OCI-LY3 (cell line): ENCODE results near the gene CAMK1D.

Experiments used
- H2AFZ ChIP-seq: fragments of 200-600, 300-600 bp; shearing (Covaris generic); 2 replicates; pipeline ENCODE4 v1.6.0; 2014; ENCODE audit warnings: antibody characterized with exemption, low read depth, low read length
- H3K27ac ChIP-seq: fragments of 200-600, 300-600 bp; sonication (generic); 2 replicates; pipeline ENCODE4 v1.5.1; 2014; ENCODE audit warnings: mild to moderate bottlenecking, low read length, moderate library complexity, mixed read lengths
- H3K27me3 ChIP-seq: fragments of 200-600, 300-600 bp; sonication (generic); 2 replicates; pipeline ENCODE4 v1.6.1; 2014; ENCODE audit warnings: low read depth, low read length, mixed read lengths
- H3K36me3 ChIP-seq: fragments of 200-600, 300-600 bp; sonication (generic); replicated peaks from 2 replicates; pipeline ENCODE3; 2014; ENCODE audit warnings: low read depth, low read length, mixed read lengths
- H3K4me1 ChIP-seq: fragments of 300-600, 200-600 bp; sonication (generic); 2 replicates; pipeline ENCODE4 v1.6.1; 2014; ENCODE audit warnings: low read length, mixed read lengths
- H3K4me2 ChIP-seq: fragments of 200-600, 300-600 bp; sonication (generic); 2 replicates; pipeline ENCODE4 v1.6.1; 2014; ENCODE audit warnings: low read length, mixed read lengths
- H3K4me3 ChIP-seq: fragments of 300-600, 200-600 bp; sonication (generic); 2 replicates; pipeline ENCODE4 v1.5.1; 2014; ENCODE audit warnings: antibody characterized with exemption, mild to moderate bottlenecking, low read length, moderate library complexity
- H3K79me2 ChIP-seq: fragments of 300-600, 200-600 bp; shearing (Covaris generic); 2 replicates; pipeline ENCODE4 v1.6.1; 2014; ENCODE audit warnings: mild to moderate bottlenecking, low read length, mixed read lengths
- H3K9ac ChIP-seq: fragments of 300-600, 200-600 bp; shearing (Covaris generic); 2 replicates; pipeline ENCODE4 v1.6.0; 2014; ENCODE audit warnings: mild to moderate bottlenecking, low read length, moderate library complexity
- H3K9me3 ChIP-seq: fragments of 200-600, 300-600 bp; shearing (Covaris generic); 2 replicates; pipeline ENCODE4 v1.6.1; 2014; ENCODE audit warnings: low read length, mixed read lengths; ENCODE audit not compliant: insufficient read depth
- H4K20me1 ChIP-seq: fragments of 200-600, 300-600 bp; sonication (generic); 2 replicates; pipeline ENCODE4 v1.6.1; 2016; ENCODE audit warnings: low read length, mixed read lengths; ENCODE audit not compliant: insufficient read depth
- CTCF ChIP-seq: fragments of 200-600, 300-600 bp; sonication (generic); IDR thresholded peaks from 2 replicates; pipeline ENCODE4 v1.5.1; 2014; ENCODE audit warnings: antibody characterized with exemption, low read length, low read depth
- EZH2phosphoT487 ChIP-seq: fragments of 200-600 bp; shearing (Covaris generic); IDR thresholded peaks from 2 replicates; pipeline ENCODE4 v1.6.1; 2018; ENCODE audit warnings: antibody characterized with exemption, mixed run types, low read depth

CAMK1D gene

GRCh38 chr10:12717981-12718707 lies 368.8 kb downstream of the CAMK1D start:
- Histone ChIP-seq H3K4me3 (no peak overlapping the region), H3K36me3 (no peaks in the 10 kb centered on the region), H3K9me3 (no peaks in the 10 kb centered on the region), H3K27me3 (no peaks in the 10 kb centered on the region), H3K79me2 (no peaks in the 10 kb centered on the region), H3K4me1 (no peaks in the 10 kb centered on the region), H2AFZ (no peak overlapping the region), H3K27ac (no peak overlapping the region), H4K20me1 (no peaks in the 10 kb centered on the region; the same call in 1 of the 2 replicates), H3K4me2 (no peak overlapping the region), H3K9ac (no peak overlapping the region)
- TF ChIP-seq CTCF: no peak
- TF ChIP-seq EZH2phosphoT487: no peak

GRCh38 chr10:12719365-12719764 lies 370.0 kb downstream of the CAMK1D start:
- H3K79me2 ChIP-seq: no peaks in the 10 kb centered on the region
- H3K4me1 ChIP-seq: no peaks in the 10 kb centered on the region
- no peak overlapping the region for H3K9ac ChIP-seq
- no peaks in the 10 kb centered on the region for H3K36me3 ChIP-seq
- H3K27ac ChIP-seq: no peak overlapping the region
- no peak for TF ChIP-seq CTCF
- no peak for TF ChIP-seq EZH2phosphoT487
- H3K4me2 ChIP-seq: no peak overlapping the region
- no peaks in the 10 kb centered on the region for H4K20me1 ChIP-seq
- no peak overlapping the region for H2AFZ ChIP-seq
- H3K9me3 ChIP-seq: no peaks in the 10 kb centered on the region
- no peaks in the 10 kb centered on the region for H3K27me3 ChIP-seq
- no peak overlapping the region for H3K4me3 ChIP-seq

- no peak overlapping the region for H3K9ac ChIP-seq
- H3K79me2 ChIP-seq: no peaks in the 10 kb centered on the region
- TF ChIP-seq EZH2phosphoT487 (no peak), CTCF (no peak)
- H2AFZ ChIP-seq: no peak overlapping the region
- H3K4me3 ChIP-seq: no peak overlapping the region
- no peaks in the 10 kb centered on the region for H3K4me1 ChIP-seq
- H3K27ac ChIP-seq: no peak overlapping the region
- H3K9me3 ChIP-seq: no peaks in the 10 kb centered on the region
- H3K27me3 ChIP-seq: no peaks in the 10 kb centered on the region
- no peak overlapping the region for H3K4me2 ChIP-seq
- H3K36me3 ChIP-seq: no peaks in the 10 kb centered on the region
- H4K20me1 ChIP-seq: no peaks in the 10 kb centered on the region
Measured at GRCh38 chr10:12720217-12720981, 371.1 kb downstream of the CAMK1D start.

GRCh38 chr10:12721334-12721733 lies 372.0 kb downstream of the CAMK1D start:
- TF ChIP-seq CTCF (no peak), EZH2phosphoT487 (no peak)
- H3K27ac ChIP-seq: no peak overlapping the region
- no peaks in the 10 kb centered on the region for H4K20me1 ChIP-seq
- no peak overlapping the region for H3K4me2 ChIP-seq
- H3K9ac ChIP-seq: no peak overlapping the region
- H3K9me3 ChIP-seq: no peaks in the 10 kb centered on the region
- H3K4me1 ChIP-seq: no peaks in the 10 kb centered on the region
- H3K4me3 ChIP-seq: no peak overlapping the region
- H3K36me3 ChIP-seq: no peaks in the 10 kb centered on the region
- no peak overlapping the region for H2AFZ ChIP-seq
- no peaks in the 10 kb centered on the region for H3K79me2 ChIP-seq
- no peaks in the 10 kb centered on the region for H3K27me3 ChIP-seq
